Stomach (tissue), 9 donors: Measurements from ENCODE around the gene NR2F1. TPM values are rescaled to one million over a fixed set of nuclear protein-coding genes. Genes with fewer than 3 reads are reported as not detected.

Source experiments
- DNase-seq, 2 donors: peaks; one replicate each; pipeline versions ENCODE4 v3.0.0 to v3.0.0-alpha.2; 2013 to 2019
- H3K27ac ChIP-seq, 5 donors: fragments of 200-600 bp in 4 of 5; sonication (generic) in 4 of 5; one replicate each; pipeline ENCODE4 v1.5.1; 2013 to 2019; ENCODE audit warnings: mild to moderate bottlenecking in 1 of 5, moderate library complexity in 1 of 5
- H3K27me3 ChIP-seq, 3 donors: fragments of 200-600 bp; sonication (generic); one replicate each; pipeline ENCODE4 v1.5.1; 2017 to 2019; ENCODE audit warnings: mixed run types in 1 of 3
- H3K36me3 ChIP-seq, 4 donors: fragments of 200-600 bp; sonication (generic); 1 replicate in 3 of 4; 2 replicates in 1 of 4; pipeline ENCODE4 v1.5.1; 2016 to 2019
- H3K4me1 ChIP-seq, 4 donors: fragments of 200-600 bp; sonication (generic); one replicate each; pipeline ENCODE4 v1.5.1; 2016 to 2019
- H3K4me3 ChIP-seq, 4 donors: fragments of 200-600 bp; sonication (generic) in 3 of 4; one replicate each; pipeline ENCODE4 v1.5.1; 2016 to 2019; ENCODE audit warnings: mild to moderate bottlenecking in 1 of 4
- H3K9me3 ChIP-seq, 4 donors: fragments of 200-600 bp; sonication (generic); one replicate each; pipeline ENCODE4 v1.5.1; 2016 to 2019
- CTCF ChIP-seq, 7 experiments: fragments of 450-650 bp in 4 of 7; fragments of 200-600 bp in 3 of 7; sonication (generic) in 3 of 7; IDR thresholded peaks; one replicate each; pipeline ENCODE4 v1.5.1; 2016 to 2019; ENCODE audit warnings: antibody characterized with exemption in 7 of 7, control low read depth in 2 of 7, mild to moderate bottlenecking in 1 of 7
- EP300 ChIP-seq: sonication (generic); formaldehyde crosslinking; IDR thresholded peaks from one replicate; pipeline ENCODE4 v1.6.1; 2017; ENCODE audit warnings: antibody characterized with exemption
- POLR2A ChIP-seq, 4 donors: fragments of 450-650 bp; IDR thresholded peaks; one replicate each; pipeline ENCODE4 v1.6.1; 2016; ENCODE audit warnings: antibody characterized with exemption in 4 of 4, control low read depth in 2 of 4, mild to moderate bottlenecking in 1 of 4, moderate library complexity in 1 of 4
- POLR2AphosphoS5 ChIP-seq, 3 donors: sonication (generic); formaldehyde crosslinking; IDR thresholded peaks; one replicate each; pipeline ENCODE4 v1.6.1; 2016; ENCODE audit warnings: antibody characterized with exemption in 3 of 3
- whole genome bisulfite sequencing, 5 donors: extraction: QIAGEN DNeasy Blood & Tissue Kit in 3 of 5; methylation state at CpG; one replicate each; pipeline versions ENCODE4 v1.1.5 to v1.1.7; 2013 to 2018; 5-methylcytosine and 5-hydroxymethylcytosine counted together
- intact Hi-C: fragments of 100-400 bp; cut with DNase I; formaldehyde crosslinking; loops from one replicate; pipeline ENCODE4 v1.15.1; 2023; ENCODE audit warnings: low total_unique reads
- polyA plus RNA-seq, 3 donors: library from polyadenylated mRNA; stranded (reverse); fragments of 200-250 nt; gene quantifications; one replicate each; pipeline ENCODE4 v1.2.3, GENCODE V29; 2013
- total RNA-seq, 5 donors: library from RNA; depleted of rRNA; stranded (reverse); fragments of >200 nt; gene quantifications; one replicate each; pipeline versions ENCODE4 v1.1.0 to v1.2.3, GENCODE V29; 2014 to 2016
- donor health status: healthy with polysubstance abuse.
- donor health status: Bipolar disorder and iron deficiency.
- donor health status: healthy.

Gene NR2F1
- total and polyA plus RNA-seq, 8 donors, result 0.87 to 115 (median 22.4) TPM

GRCh38 chr5:93589152-93589828 is 6.3 kb downstream of the NR2F1 start:
- no peak for DNase-seq
- peak overlapping the region in 4 of 5 donors; percentile 0 to 63 (median 44) for H3K27ac ChIP-seq
- peak overlapping the region; percentile 52 to 81 (median 62) for H3K4me3 ChIP-seq
- intact Hi-C loops, result no loop called here
- peaks cover 0 to 10% (median 3%) of the 10 kb centered on the region in 4 donors for H3K9me3 ChIP-seq
- TF ChIP-seq POLR2AphosphoS5 (IDR thresholded peaks at IDR 0.05) (no peak), CTCF (IDR thresholded peaks at IDR 0.05) (no peak), EP300 (no peak), POLR2A (IDR thresholded peaks at IDR 0.05) (no peak)
- H3K4me1 ChIP-seq, result peaks cover 0 to 37% (median 18%) of the 10 kb centered on the region in 4 donors
- peaks cover 0 to 18% (median 8%) of the 10 kb centered on the region in 4 donors for H3K36me3 ChIP-seq
- WGBS, 5 donors, result 66 to 85% (median 72%) methylated on average over 6 of the region's 6 CpGs
- H3K27me3 ChIP-seq, result peaks cover 0 to 85% (median 41%) of the 10 kb centered on the region in 3 donors

- Histone ChIP-seq H3K27ac (no peak overlapping the region), H3K36me3 (peaks cover 0 to 21% (median 10%) of the 10 kb centered on the region in 4 donors), H3K4me3 (peak overlapping the region; percentile 52 to 81 (median 62)), H3K4me1 (peaks cover 0 to 42% (median 18%) of the 10 kb centered on the region in 4 donors), H3K27me3 (peaks cover 0 to 85% (median 45%) of the 10 kb centered on the region in 3 donors), H3K9me3 (peaks cover 0 to 10% (median 3%) of the 10 kb centered on the region in 4 donors)
- no peak for DNase-seq
- WGBS, 5 donors, result 60 to 76% (median 70%) methylated on average over 2 of the region's 2 CpGs
- TF ChIP-seq POLR2AphosphoS5 (IDR thresholded peaks at IDR 0.05) (no peak), EP300 (no peak), POLR2A (IDR thresholded peaks at IDR 0.05) (no peak), CTCF (IDR thresholded peaks at IDR 0.05) (no peak)
- intact Hi-C loops, result no loop called here
Observed at GRCh38 chr5:93589829-93590215, 6.8 kb downstream of the NR2F1 start.

- H3K36me3 ChIP-seq, result peaks cover 0 to 28% (median 13%) of the 10 kb centered on the region in 4 donors
- intact Hi-C loops, result no loop called here
- H3K4me1 ChIP-seq, result peaks cover 0 to 45% (median 13%) of the 10 kb centered on the region in 4 donors
- H3K4me3 ChIP-seq, result peak overlapping the region in 3 of 4 donors; percentile 59 to 81 (median 64)
- H3K27me3 ChIP-seq, result peaks cover 0 to 85% (median 47%) of the 10 kb centered on the region in 3 donors
- 45 to 65% (median 59%) methylated on average over 3 of the region's 3 CpGs for WGBS, 5 donors
- no peak for TF ChIP-seq EP300
- peaks cover 0 to 10% (median 3%) of the 10 kb centered on the region in 4 donors for H3K9me3 ChIP-seq
- no peak overlapping the region for H3K27ac ChIP-seq
- no peak for DNase-seq
Observed at GRCh38 chr5:93590493-93590892, 7.5 kb downstream of the NR2F1 start.

GRCh38 chr5:93591323-93591945 is 8.4 kb downstream of the NR2F1 start:
- H3K27ac ChIP-seq, result no peak overlapping the region
- TF ChIP-seq POLR2AphosphoS5 (IDR thresholded peaks at IDR 0.05) (no peak), CTCF (IDR thresholded peaks at IDR 0.05) (no peak), EP300 (no peak), POLR2A (IDR thresholded peaks at IDR 0.05) (no peak)
- peaks cover 0 to 29% (median 13%) of the 10 kb centered on the region in 4 donors for H3K36me3 ChIP-seq
- WGBS, 5 donors, result 68 to 87% (median 75%) methylated on average over 4 of the region's 4 CpGs
- H3K4me3 ChIP-seq, result peak overlapping the region in 2 of 4 donors; percentile 7 to 19
- intact Hi-C loops, result no loop called here
- peaks cover 0 to 18% (median 3%) of the 10 kb centered on the region in 4 donors for H3K9me3 ChIP-seq
- DNase-seq, result no peak
- peaks cover 0 to 85% (median 47%) of the 10 kb centered on the region in 3 donors for H3K27me3 ChIP-seq
- peaks cover 0 to 47% (median 11%) of the 10 kb centered on the region in 4 donors for H3K4me1 ChIP-seq
